GM18870 (cell line): Measurements from ENCODE around the gene NRF1.

Experiments used
- ATAC-seq: cut with Tn5 transposase; IDR thresholded peaks from one replicate; pipeline ENCODE4 v1.9.1; 2021; ENCODE audit warnings: moderate library complexity; ENCODE audit not compliant: unreplicated experiment

The NRF1 gene

GRCh38 chr7:129678606-129679005, 67.1 kb downstream of the NRF1 start:
- ATAC-seq: no peak

GRCh38 chr7:129680400-129680799, 68.9 kb downstream of the NRF1 start:
- ATAC-seq: no peak

- no peak for ATAC-seq
Observed at GRCh38 chr7:129684777-129685176, 73.3 kb downstream of the NRF1 start.

GRCh38 chr7:129686063-129686462, 74.5 kb downstream of the NRF1 start:
- ATAC-seq: no peak

GRCh38 chr7:129688503-129689222, 77.1 kb downstream of the NRF1 start:
- no peak for ATAC-seq

GRCh38 chr7:129689995-129690581, 78.6 kb downstream of the NRF1 start:
- no peak for ATAC-seq

GRCh38 chr7:129690701-129691100, 79.2 kb downstream of the NRF1 start:
- ATAC-seq: no peak

- no peak for ATAC-seq
Observed at GRCh38 chr7:129698516-129699418, 87.2 kb downstream of the NRF1 start.

- ATAC-seq: no peak
Observed at GRCh38 chr7:129702316-129702715, 90.8 kb downstream of the NRF1 start.

- ATAC-seq: no peak
Observed at GRCh38 chr7:129702761-129703338, 91.3 kb downstream of the NRF1 start.

- ATAC-seq: no peak
Observed at GRCh38 chr7:129703751-129704150, 92.2 kb downstream of the NRF1 start.

- ATAC-seq: no peak
Observed at GRCh38 chr7:129707910-129708499, 96.5 kb downstream of the NRF1 start.

GRCh38 chr7:129713544-129713943, 102.0 kb downstream of the NRF1 start:
- no peak for ATAC-seq

- no peak for ATAC-seq
Observed at GRCh38 chr7:129714514-129715063, 103.1 kb downstream of the NRF1 start.

GRCh38 chr7:129719980-129720732, 108.6 kb downstream of the NRF1 start:
- ATAC-seq: no peak

- ATAC-seq: no peak
Observed at GRCh38 chr7:129721068-129721467, 109.5 kb downstream of the NRF1 start.

- ATAC-seq: no peak
Observed at GRCh38 chr7:129723679-129724078, 112.2 kb downstream of the NRF1 start.

- ATAC-seq: no peak
Observed at GRCh38 chr7:129724796-129725195, 113.3 kb downstream of the NRF1 start.

- ATAC-seq: no peak
Observed at GRCh38 chr7:129728875-129729467, 117.5 kb downstream of the NRF1 start.

- ATAC-seq: no peak
Observed at GRCh38 chr7:129729511-129729910, 118.0 kb downstream of the NRF1 start.
